Loucy (cell line): Measurements from ENCODE around the gene CRYBG2.

Source experiments
- H2AFZ ChIP-seq: fragments of 200-600 bp; sonication (generic); 2 replicates; pipeline ENCODE4 v1.6.0; 2016; ENCODE audit warnings: antibody characterized with exemption, mild to moderate bottlenecking, low read length, moderate library complexity
- H3F3A ChIP-seq: fragments of 200-600 bp; 2 replicates; pipeline ENCODE4 v1.6.0; 2016; ENCODE audit warnings: antibody characterized with exemption, low read depth, mild to moderate bottlenecking
- H3K27me3 ChIP-seq: fragments of 200-600 bp; sonication (generic); 2 replicates; pipeline ENCODE4 v1.6.1; 2014; ENCODE audit warnings: low read length, mild to moderate bottlenecking; ENCODE audit not compliant: insufficient read depth, poor library complexity, severe bottlenecking
- H3K36me3 ChIP-seq: fragments of 200-600 bp; sonication (generic); 2 replicates; pipeline ENCODE4 v1.6.1; 2016; ENCODE audit warnings: low read length; ENCODE audit not compliant: insufficient read depth
- H3K4me1 ChIP-seq: fragments of 200-600 bp; sonication (generic); 2 replicates; pipeline ENCODE4 v1.5.1; 2014; ENCODE audit warnings: low read length, mild to moderate bottlenecking; ENCODE audit not compliant: insufficient read depth, poor library complexity, severe bottlenecking
- H3K4me2 ChIP-seq: fragments of 200-600 bp; sonication (generic); 2 replicates; pipeline ENCODE4 v1.6.0; 2014; ENCODE audit warnings: antibody characterized with exemption, low read length, low read depth, mild to moderate bottlenecking; ENCODE audit not compliant: poor library complexity, severe bottlenecking
- H3K4me3 ChIP-seq: fragments of 200-600 bp; sonication (generic); 2 replicates; pipeline ENCODE4 v1.5.1; 2014; ENCODE audit warnings: low read length, mild to moderate bottlenecking, mixed read lengths; ENCODE audit not compliant: poor library complexity, severe bottlenecking
- H3K79me2 ChIP-seq: fragments of 200-600 bp; sonication (generic); 2 replicates; pipeline ENCODE4 v1.6.1; 2014; ENCODE audit warnings: low read length; ENCODE audit not compliant: insufficient read depth
- H3K9ac ChIP-seq: fragments of 200-600 bp; sonication (generic); 2 replicates; pipeline ENCODE4 v1.6.0; 2014; ENCODE audit warnings: mild to moderate bottlenecking, low read depth, low read length, moderate library complexity; ENCODE audit not compliant: poor library complexity, severe bottlenecking
- H3K9me2 ChIP-seq: fragments of 200-600 bp; sonication (generic); replicated peaks from 2 replicates; pipeline ENCODE4 v1.6.1; 2016; ENCODE audit warnings: low read depth, low read length, mixed read lengths
- H3K9me3 ChIP-seq: fragments of 200-600 bp; sonication (generic); 2 replicates; pipeline ENCODE4 v1.6.1; 2014; ENCODE audit warnings: mild to moderate bottlenecking, antibody characterized with exemption, low read length, low read depth; ENCODE audit not compliant: insufficient read depth
- H4K20me1 ChIP-seq: fragments of 200-600 bp; sonication (generic); 2 replicates; pipeline ENCODE4 v1.6.0; 2014; ENCODE audit warnings: antibody characterized with exemption, low read length, mild to moderate bottlenecking; ENCODE audit not compliant: insufficient read depth, poor library complexity, severe bottlenecking
- EZH2phosphoT487 ChIP-seq: fragments of 200-600 bp; IDR thresholded peaks from 2 replicates; pipeline ENCODE4 v1.6.1; 2018; ENCODE audit warnings: antibody characterized with exemption, mild to moderate bottlenecking, moderate library complexity, borderline replicate concordance
- TF ChIP-seq, protein P1 (sequence below): fragments of 200-600 bp; sonication (generic); conservative IDR thresholded peaks from 2 replicates; pipeline ENCODE4 v1.5.1; 2014; ENCODE audit warnings: mild to moderate bottlenecking, antibody characterized with exemption, low read length

Gene CRYBG2

GRCh38 chr1:26352338-26352679, 1.6 kb downstream of the CRYBG2 start:
- Histone ChIP-seq H4K20me1 (no peaks in the 10 kb centered on the region), H3K36me3 (no peaks in the 10 kb centered on the region), H2AFZ (no peak overlapping the region), H3F3A (no peaks in the 10 kb centered on the region), H3K27me3 (no peaks in the 10 kb centered on the region), H3K79me2 (no peaks in the 10 kb centered on the region), H3K9me2 (no peaks in the 10 kb centered on the region), H3K4me3 (no peak overlapping the region), H3K9me3 (no peaks in the 10 kb centered on the region), H3K4me2 (no peak overlapping the region), H3K4me1 (peaks cover 4% of the 10 kb centered on the region), H3K9ac (no peak overlapping the region)
- TF ChIP-seq, protein P1, sequence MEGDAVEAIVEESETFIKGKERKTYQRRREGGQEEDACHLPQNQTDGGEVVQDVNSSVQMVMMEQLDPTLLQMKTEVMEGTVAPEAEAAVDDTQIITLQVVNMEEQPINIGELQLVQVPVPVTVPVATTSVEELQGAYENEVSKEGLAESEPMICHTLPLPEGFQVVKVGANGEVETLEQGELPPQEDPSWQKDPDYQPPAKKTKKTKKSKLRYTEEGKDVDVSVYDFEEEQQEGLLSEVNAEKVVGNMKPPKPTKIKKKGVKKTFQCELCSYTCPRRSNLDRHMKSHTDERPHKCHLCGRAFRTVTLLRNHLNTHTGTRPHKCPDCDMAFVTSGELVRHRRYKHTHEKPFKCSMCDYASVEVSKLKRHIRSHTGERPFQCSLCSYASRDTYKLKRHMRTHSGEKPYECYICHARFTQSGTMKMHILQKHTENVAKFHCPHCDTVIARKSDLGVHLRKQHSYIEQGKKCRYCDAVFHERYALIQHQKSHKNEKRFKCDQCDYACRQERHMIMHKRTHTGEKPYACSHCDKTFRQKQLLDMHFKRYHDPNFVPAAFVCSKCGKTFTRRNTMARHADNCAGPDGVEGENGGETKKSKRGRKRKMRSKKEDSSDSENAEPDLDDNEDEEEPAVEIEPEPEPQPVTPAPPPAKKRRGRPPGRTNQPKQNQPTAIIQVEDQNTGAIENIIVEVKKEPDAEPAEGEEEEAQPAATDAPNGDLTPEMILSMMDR: no peak
- TF ChIP-seq EZH2phosphoT487: no peak

DNA sequence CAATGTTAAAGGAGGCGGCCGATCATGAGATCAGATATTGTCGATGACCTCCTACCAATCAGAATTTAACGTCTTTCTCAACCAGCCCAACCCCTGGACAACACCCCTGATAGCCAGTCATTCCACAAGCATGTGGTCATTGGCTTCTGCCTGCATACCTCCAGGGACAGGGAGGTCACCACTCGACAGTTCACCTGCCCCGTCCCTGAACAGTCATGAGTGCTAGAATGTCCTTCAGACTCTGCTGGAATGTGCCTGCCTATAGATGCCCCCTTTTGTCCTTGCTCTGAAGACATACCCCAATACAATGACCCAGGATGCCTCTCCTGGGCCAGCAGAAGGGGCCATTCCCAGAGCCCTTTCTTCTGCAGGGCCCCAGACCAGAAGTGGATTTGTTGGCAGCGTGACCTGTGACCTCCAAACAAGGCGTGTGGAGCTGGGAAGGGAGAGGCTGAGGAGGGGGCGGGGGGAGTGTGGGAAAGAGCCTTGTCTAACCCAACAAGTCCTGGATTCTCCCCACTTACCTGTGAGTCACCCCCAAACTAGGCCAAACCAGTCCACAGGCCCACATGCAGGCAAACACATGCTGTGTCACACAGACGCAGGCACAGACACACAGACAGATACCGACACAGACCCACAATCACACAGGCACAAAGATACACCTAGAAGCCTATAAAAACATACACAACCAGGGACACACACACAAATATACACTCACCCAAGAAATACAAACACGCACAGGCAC, 2.2 kb downstream of the CRYBG2 start:
- Histone ChIP-seq H3K9ac (no peak overlapping the region), H3K9me2 (no peaks in the 10 kb centered on the region), H3F3A (no peaks in the 10 kb centered on the region), H3K4me3 (no peak overlapping the region), H3K79me2 (no peaks in the 10 kb centered on the region), H4K20me1 (no peaks in the 10 kb centered on the region), H3K9me3 (no peaks in the 10 kb centered on the region), H3K4me1 (peaks cover 4% of the 10 kb centered on the region), H2AFZ (no peak overlapping the region), H3K4me2 (no peak overlapping the region), H3K27me3 (no peaks in the 10 kb centered on the region), H3K36me3 (no peaks in the 10 kb centered on the region)
- TF ChIP-seq EZH2phosphoT487: no peak
- TF ChIP-seq, protein P1: no peak

GRCh38 chr1:26350701-26351589, 3.0 kb downstream of the CRYBG2 start:
- Histone ChIP-seq H3K9ac (no peak overlapping the region), H3K79me2 (no peaks in the 10 kb centered on the region), H3K9me3 (no peaks in the 10 kb centered on the region), H3F3A (no peaks in the 10 kb centered on the region), H2AFZ (no peak overlapping the region), H3K4me1 (peaks cover 4% of the 10 kb centered on the region), H3K9me2 (no peaks in the 10 kb centered on the region), H3K4me2 (no peak overlapping the region), H3K36me3 (no peaks in the 10 kb centered on the region), H4K20me1 (no peaks in the 10 kb centered on the region), H3K27me3 (no peaks in the 10 kb centered on the region), H3K4me3 (no peak overlapping the region)
- TF ChIP-seq EZH2phosphoT487: no peak
- TF ChIP-seq, protein P1: no peak
